ENCODE data around the gene DNAJC16. TPM values are rescaled to one million over a fixed set of nuclear protein-coding genes. Genes with fewer than 3 reads are reported as not detected.

The DNAJC16 gene
- total and polyA plus RNA-seq, 2 of the 13 experiments (the other 11 are each of a cell fraction or from before 2014, with no cell fraction given): 11.4 to 15.4 TPM

- no peak for TF ChIP-seq EZH2 (conservative IDR thresholded peaks at IDR 0.05; ENCODE audit: low read depth, low read length)
- no peak for TF ChIP-seq NPAS2 (CRISPR knock-in tag; IDR thresholded peaks at IDR 0.05; ENCODE audit: borderline replicate concordance)
- TF ChIP-seq TBL1XR1 (IDR thresholded peaks at IDR 0.05; ENCODE audit: borderline replicate concordance, low read length, partially characterized antibody): peak; percentile 34
- TF ChIP-seq ZNF841 (CRISPR knock-in tag; IDR thresholded peaks at IDR 0.05; ENCODE audit: borderline replicate concordance): no peak
- peak; percentile 55; the same call in 1 of the 2 replicates for TF ChIP-seq LBX2 (CRISPR knock-in tag; IDR thresholded peaks at IDR 0.05; ENCODE audit: borderline replicate concordance)
- no peak for TF ChIP-seq GZF1 (CRISPR knock-in tag; IDR thresholded peaks at IDR 0.05)
- TF ChIP-seq ZFP36L1 (CRISPR knock-in tag; IDR thresholded peaks at IDR 0.05): peak; percentile 76; the same call in 1 of the 2 replicates
- no peak; the same call in 1 of the 2 replicates for TF ChIP-seq ZNF768 (CRISPR knock-in tag; IDR thresholded peaks at IDR 0.05)
- peak; percentile 88 for TF ChIP-seq THRA (CRISPR knock-in tag; IDR thresholded peaks at IDR 0.05; ENCODE audit: borderline replicate concordance)
- peak; percentile 38; the same call in 1 of the 2 replicates for TF ChIP-seq TGIF2 (CRISPR knock-in tag; IDR thresholded peaks at IDR 0.05)
- TF ChIP-seq RFX1 (IDR thresholded peaks at IDR 0.05): no peak
- no peak for TF ChIP-seq TIGD3 (CRISPR knock-in tag; IDR thresholded peaks at IDR 0.05; ENCODE audit: borderline replicate concordance)
- peak; percentile 85 for TF ChIP-seq ETV5 (CRISPR knock-in tag; IDR thresholded peaks at IDR 0.05; ENCODE audit: borderline replicate concordance)
- no peak; the same call in 1 of the 2 replicates for TF ChIP-seq ZNF713 (CRISPR knock-in tag; IDR thresholded peaks at IDR 0.05)
- no peak for TF ChIP-seq ZNF562 (CRISPR knock-in tag; IDR thresholded peaks at IDR 0.05; ENCODE audit: borderline replicate concordance)
- no peak for TF ChIP-seq NR0B2 (CRISPR knock-in tag; IDR thresholded peaks at IDR 0.05)
- TF ChIP-seq ZBTB25 (CRISPR knock-in tag; IDR thresholded peaks at IDR 0.05): peak; percentile 74; the same call in 1 of the 2 replicates
- no peak for TF ChIP-seq FOXA1 (IDR thresholded peaks at IDR 0.05)
- peak; percentile 64 for TF ChIP-seq FOXA1 (CRISPR knock-in tag; IDR thresholded peaks at IDR 0.05)
- TF ChIP-seq AHR (CRISPR knock-in tag; IDR thresholded peaks at IDR 0.05): peak; percentile 54; the same call in 1 of the 2 replicates
- no peak for TF ChIP-seq ZNF20 (CRISPR knock-in tag; IDR thresholded peaks at IDR 0.05)
- peak; percentile 80; the same call in 1 of the 2 replicates for TF ChIP-seq MLXIP (CRISPR knock-in tag; IDR thresholded peaks at IDR 0.05; ENCODE audit: borderline replicate concordance)
Observed at GRCh38 chr1:15584489-15585363, 58.1 kb downstream of the DNAJC16 start, which contains the start of gene AGMAT (continued).

Measured in HepG2 (cell line).